Spleen (tissue), 11 donors: ENCODE measurements around the gene EXD3. TPM values are rescaled to one million over a fixed set of nuclear protein-coding genes. Genes with fewer than 3 reads are reported as not detected.

Experiments used
- DNase-seq: peaks from one replicate; pipeline ENCODE4 v3.0.0-alpha.2; 2020
- H3K27ac ChIP-seq, 8 donors: fragments of 200-600 bp; sonication (generic) in 7 of 8; 1 replicate in 4 of 8; 2 replicates in 4 of 8; pipeline versions ENCODE4 v1.5.0 to v1.8.0; 2016 to 2021; ENCODE audit warnings: inconsistent platforms in 4 of 8, mild to moderate bottlenecking in 4 of 8, moderate library complexity in 1 of 8
- H3K27me3 ChIP-seq, 7 donors: fragments of 200-600 bp; sonication (generic) in 6 of 7; replicated peaks in 1 of 7; 1 replicate in 4 of 7; 2 replicates in 3 of 7; pipeline versions ENCODE4 v1.5.0 to v1.8.0; 2016 to 2021; ENCODE audit warnings: inconsistent platforms in 3 of 7, mild to moderate bottlenecking in 1 of 7
- H3K36me3 ChIP-seq, 6 donors: fragments of 200-600 bp; sonication (generic) in 5 of 6; 1 replicate in 4 of 6; 2 replicates in 2 of 6; pipeline versions ENCODE4 v1.5.0 to v1.8.0; 2016 to 2021; ENCODE audit warnings: inconsistent platforms in 2 of 6
- H3K4me1 ChIP-seq, 6 donors: fragments of 200-600 bp; sonication (generic) in 5 of 6; 1 replicate in 3 of 6; 2 replicates in 3 of 6; pipeline versions ENCODE4 v1.5.0 to v1.8.0; 2016 to 2021; ENCODE audit warnings: inconsistent platforms in 3 of 6
- H3K4me3 ChIP-seq, 8 donors: fragments of 200-600 bp; sonication (generic) in 7 of 8; 1 replicate in 4 of 8; 2 replicates in 4 of 8; pipeline versions ENCODE4 v1.5.0 to v1.8.0; 2016 to 2021; ENCODE audit warnings: inconsistent platforms in 4 of 8, mild to moderate bottlenecking in 4 of 8, moderate library complexity in 2 of 8
- H3K9me3 ChIP-seq, 8 donors: fragments of 200-600 bp; sonication (generic) in 7 of 8; 1 replicate in 4 of 8; 2 replicates in 4 of 8; pipeline versions ENCODE4 v1.5.0 to v1.8.0; 2016 to 2021; ENCODE audit warnings: inconsistent platforms in 4 of 8
- CTCF ChIP-seq, 11 experiments: fragments of 200-600 bp in 7 of 11; fragments of 450-650 bp in 4 of 11; sonication (generic) in 4 of 11; IDR thresholded peaks in 8 of 11; conservative IDR thresholded peaks in 3 of 11; 1 replicate in 7 of 11; 2 replicates in 4 of 11; pipeline versions ENCODE4 v1.4.0 to v1.8.0; 2016 to 2021; ENCODE audit warnings: antibody characterized with exemption in 11 of 11, inconsistent platforms in 4 of 11, mild to moderate bottlenecking in 1 of 11
- POLR2A ChIP-seq, 3 donors: fragments of 450-650 bp; IDR thresholded peaks; one replicate each; pipeline ENCODE4 v1.5.1; 2017; ENCODE audit warnings: antibody characterized with exemption in 3 of 3, mild to moderate bottlenecking in 1 of 3
- POLR2AphosphoS5 ChIP-seq, 3 donors: sonication (generic); formaldehyde crosslinking; IDR thresholded peaks; one replicate each; pipeline ENCODE4 v1.5.1; 2017; ENCODE audit warnings: antibody characterized with exemption in 3 of 3
- WGBS, 5 donors: extraction: QIAGEN DNeasy Blood & Tissue Kit in 3 of 5; methylation state at CpG; one replicate each; pipeline versions ENCODE4 v1.1.5 to v1.1.7; 2013 to 2018; 5-methylcytosine and 5-hydroxymethylcytosine counted together
- intact Hi-C: fragments of 100-400 bp; cut with DNase I; formaldehyde crosslinking; loops from one replicate; pipeline ENCODE4 v1.15.0; 2023; ENCODE audit warnings: low total_unique reads
- polyA plus RNA-seq, 3 donors: library from polyadenylated mRNA; stranded (reverse); fragments of 200-250 nt; gene quantifications; one replicate each; pipeline ENCODE4 v1.2.1, GENCODE V29; 2013
- total RNA-seq, 7 donors: library from RNA; depleted of rRNA in 3 of 7; stranded (reverse); fragments of >200 nt in 3 of 7; fragmentation: NEBNext Ultra II Directional in 4 of 7; extraction: Animal tissue kit (Norgen Biotek cat#: 25700) in 4 of 7; gene quantifications; one replicate each; pipeline versions ENCODE4 v1.1.0 to v1.2.1, GENCODE V29; 2016 to 2021
- donor health status: healthy with polysubstance abuse.
- donor health status: DM: no; HTN: no; CAD: no; lungs with moderate emphysema.
- donor health status: DM: no; HTN: no; CAD: no.
- donor health status: Bipolar disorder and iron deficiency.
- donor health status: healthy.
- donor health status: DM: no; HTN: no; CAD: no.
- donor health status: DM: yes; HTN: yes; CAD: no.

The EXD3 gene
- total and polyA plus RNA-seq, 10 donors = 14.5 to 62.3 (median 36.3) TPM

DNA sequence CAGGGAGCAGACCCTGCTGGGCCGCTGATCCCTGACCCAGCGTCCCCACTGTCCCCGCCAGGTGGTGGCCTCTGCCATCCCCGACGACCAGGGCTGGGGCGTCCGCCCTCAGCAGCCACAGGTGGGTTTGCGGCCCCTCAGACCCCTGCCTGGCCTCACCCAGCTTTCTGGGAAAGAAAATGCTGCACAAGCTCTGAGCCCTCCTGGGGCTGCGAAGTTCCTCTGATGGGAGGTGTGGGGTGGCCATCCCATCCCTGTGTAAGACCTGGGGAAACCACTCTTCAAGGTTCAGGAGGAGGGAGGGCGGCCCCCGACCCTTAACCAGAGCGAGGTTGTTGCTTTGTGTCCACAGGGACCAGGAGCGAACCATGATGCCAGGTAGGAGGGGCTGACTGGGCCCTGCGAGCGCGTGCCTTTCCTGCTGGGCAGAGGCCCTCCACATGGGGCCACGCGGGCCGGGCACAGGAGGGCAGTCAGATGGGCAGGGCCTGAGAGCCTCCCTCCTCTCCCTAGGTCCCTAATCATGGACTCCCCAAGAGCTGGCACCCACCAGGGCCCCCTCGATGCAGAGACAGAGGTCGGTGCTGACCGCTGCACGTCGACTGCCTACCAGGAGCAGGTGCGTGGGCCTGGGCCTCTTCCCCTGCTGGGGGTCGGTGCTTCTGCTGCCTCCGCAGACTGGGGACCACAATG, 7.9 kb upstream of the EXD3 start:
- WGBS, 5 donors = 73 to 85% (median 81%) methylated on average over 20 to 27 of the region's 27 CpGs
- Histone ChIP-seq H3K4me1 (peaks cover 0 to 37% (median 5%) of the 10 kb centered on the region in 6 donors), H3K27me3 (peaks cover 0 to 51% (median 0%) of the 10 kb centered on the region in 7 donors), H3K9me3 (no peaks in the 10 kb centered on the region), H3K27ac (no peak overlapping the region), H3K36me3 (no peaks in the 10 kb centered on the region), H3K4me3 (peak overlapping the region in 1 of 8 donors; percentile 48)
- intact Hi-C loops = no loop called here
- peak; percentile 66 for DNase-seq
- no peak for TF ChIP-seq CTCF (IDR thresholded peaks at IDR 0.05 in 8 of 11, conservative IDR thresholded peaks at IDR 0.05 in 3 of 11)
- no peak for TF ChIP-seq POLR2A (IDR thresholded peaks at IDR 0.05)
- TF ChIP-seq POLR2AphosphoS5 (IDR thresholded peaks at IDR 0.05) = no peak

GRCh38 chr9:137429974-137430722, 7.2 kb upstream of the EXD3 start:
- Histone ChIP-seq H3K4me1 (peaks cover 0 to 34% (median 5%) of the 10 kb centered on the region in 6 donors), H3K27me3 (peaks cover 0 to 43% (median 0%) of the 10 kb centered on the region in 7 donors), H3K27ac (no peak overlapping the region), H3K4me3 (peak overlapping the region in 1 of 8 donors; percentile 48), H3K9me3 (no peaks in the 10 kb centered on the region), H3K36me3 (no peaks in the 10 kb centered on the region)
- WGBS, 5 donors = 47 to 74% (median 61%) methylated on average over 25 to 34 of the region's 34 CpGs
- DNase-seq = peak; percentile 81
- TF ChIP-seq POLR2AphosphoS5 (IDR thresholded peaks at IDR 0.05) (peak in 1 of 3 donors; percentile 30), POLR2A (IDR thresholded peaks at IDR 0.05) (no peak)
- intact Hi-C loops = no loop called here

DNA sequence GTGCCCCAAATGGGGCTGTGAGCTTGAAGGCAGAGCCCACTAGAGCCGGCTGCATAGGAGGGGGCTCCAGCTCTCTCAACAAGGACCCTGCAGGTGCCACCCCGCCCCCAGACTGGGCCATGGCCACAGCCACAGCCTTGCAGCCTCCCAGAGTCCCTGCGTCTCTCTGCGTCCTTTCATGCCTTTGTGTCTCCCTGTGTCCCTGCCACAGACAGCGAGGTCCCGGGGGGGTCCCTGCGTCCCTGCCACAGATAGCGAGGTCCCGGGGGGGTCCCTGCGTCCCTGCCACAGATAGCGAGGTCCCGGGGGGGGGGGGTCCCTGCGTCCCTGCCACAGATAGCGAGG, 6.6 kb upstream of the EXD3 start:
- intact Hi-C loops = no loop called here
- TF ChIP-seq POLR2AphosphoS5 (IDR thresholded peaks at IDR 0.05) (no peak), POLR2A (IDR thresholded peaks at IDR 0.05) (no peak), CTCF (IDR thresholded peaks at IDR 0.05 in 8 of 11, conservative IDR thresholded peaks at IDR 0.05 in 3 of 11) (no peak)
- Histone ChIP-seq H3K4me1 (peaks cover 0 to 36% (median 8%) of the 10 kb centered on the region in 6 donors), H3K9me3 (no peaks in the 10 kb centered on the region), H3K27ac (no peak overlapping the region), H3K27me3 (peaks cover 0 to 37% (median 0%) of the 10 kb centered on the region in 7 donors), H3K4me3 (peak overlapping the region in 1 of 8 donors; percentile 21), H3K36me3 (no peaks in the 10 kb centered on the region)
- 69 to 85% (median 72%) methylated on average over 9 to 14 of the region's 14 CpGs for WGBS, 5 donors
- DNase-seq = no peak

- peaks cover 0 to 32% (median 0%) of the 10 kb centered on the region in 7 donors for H3K27me3 ChIP-seq
- TF ChIP-seq POLR2AphosphoS5 (IDR thresholded peaks at IDR 0.05) = peak in 1 of 3 donors; percentile 33
- TF ChIP-seq CTCF (IDR thresholded peaks at IDR 0.05 in 8 of 11, conservative IDR thresholded peaks at IDR 0.05 in 3 of 11) = no peak
Observed at GRCh38 chr9:137428841-137429545, 6.0 kb upstream of the EXD3 start.

More at GRCh38 chr9:137428841-137429545, 6.0 kb upstream of the EXD3 start:
- Histone ChIP-seq H3K4me3 (peak overlapping the region in 1 of 8 donors; percentile 21), H3K36me3 (no peaks in the 10 kb centered on the region), H3K9me3 (no peaks in the 10 kb centered on the region), H3K4me1 (peaks cover 0 to 36% (median 13%) of the 10 kb centered on the region in 6 donors), H3K27ac (no peak overlapping the region)
- 66 to 84% (median 80%) methylated on average over 17 to 27 of the region's 27 CpGs for WGBS, 5 donors
- intact Hi-C loops = no loop called here
- DNase-seq = peak; percentile 80
